Stimulated activated CD8-positive, alpha-beta memory T cell treated with anti-CD3 and anti-CD28 coated beads, Interleukin-7, amount 100 ng/mL, for 24 hours (primary cell): ENCODE data around the gene KCNE3.

ENCODE experiments used
- DNase-seq: peaks from one replicate; pipeline ENCODE4 v3.0.0-alpha.2; 2020; ENCODE audit warnings: low read depth

The KCNE3 gene, protein sequence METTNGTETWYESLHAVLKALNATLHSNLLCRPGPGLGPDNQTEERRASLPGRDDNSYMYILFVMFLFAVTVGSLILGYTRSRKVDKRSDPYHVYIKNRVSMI

DNA sequence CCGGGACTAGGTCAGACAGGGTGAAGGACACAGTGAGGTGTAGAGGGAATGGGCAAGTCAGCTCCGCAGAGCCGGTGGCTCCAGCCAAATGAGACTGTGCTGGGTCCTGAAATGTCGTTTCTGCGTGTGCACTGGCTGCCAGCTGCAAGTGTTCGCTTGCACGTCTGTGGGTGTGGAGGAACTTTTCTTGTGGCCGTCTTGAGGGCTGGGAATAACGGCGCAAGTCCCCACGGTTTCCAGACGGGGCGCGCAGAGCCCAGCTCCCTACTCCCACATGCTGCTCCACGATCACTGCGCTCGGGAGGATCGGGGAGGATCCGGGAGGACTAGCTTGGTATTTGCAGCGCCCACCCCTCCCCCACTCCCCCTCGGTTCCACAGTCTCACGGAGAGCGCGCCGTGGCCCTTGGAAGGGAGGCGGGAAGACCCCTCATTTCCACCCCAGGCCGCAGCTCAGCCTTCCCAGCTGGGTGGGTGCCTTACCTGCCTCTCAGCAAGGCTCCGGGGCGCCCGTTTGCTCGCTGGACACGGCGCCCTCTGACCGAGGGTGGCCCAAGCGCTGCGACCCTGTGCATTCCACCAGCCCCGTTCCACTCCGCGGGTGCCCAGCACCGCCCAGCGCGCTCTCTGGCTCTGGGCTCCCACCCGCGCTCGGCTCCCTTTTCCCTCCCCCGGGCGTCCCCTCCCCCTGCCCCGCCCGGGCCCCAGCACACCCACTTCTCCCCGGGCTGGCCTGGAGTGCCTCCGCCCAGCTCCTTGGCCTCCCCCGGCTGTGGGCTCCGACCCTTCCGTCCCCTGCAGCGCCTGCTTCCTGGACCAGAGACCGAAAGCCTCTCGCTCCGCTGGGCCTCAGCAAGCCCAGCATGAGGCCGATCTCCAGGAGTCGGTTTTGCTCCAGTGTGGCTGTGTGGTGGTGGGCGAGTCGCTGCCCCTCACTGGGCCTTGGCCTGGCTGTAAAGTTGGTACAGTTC, at the start of gene KCNE3:
Gene KCNE3 (minus strand): TSS at position 634 of the 970 bp plus-strand sequence. CDS start 9,986 bp downstream, outside the sequence.
- no peak for DNase-seq

DNA sequence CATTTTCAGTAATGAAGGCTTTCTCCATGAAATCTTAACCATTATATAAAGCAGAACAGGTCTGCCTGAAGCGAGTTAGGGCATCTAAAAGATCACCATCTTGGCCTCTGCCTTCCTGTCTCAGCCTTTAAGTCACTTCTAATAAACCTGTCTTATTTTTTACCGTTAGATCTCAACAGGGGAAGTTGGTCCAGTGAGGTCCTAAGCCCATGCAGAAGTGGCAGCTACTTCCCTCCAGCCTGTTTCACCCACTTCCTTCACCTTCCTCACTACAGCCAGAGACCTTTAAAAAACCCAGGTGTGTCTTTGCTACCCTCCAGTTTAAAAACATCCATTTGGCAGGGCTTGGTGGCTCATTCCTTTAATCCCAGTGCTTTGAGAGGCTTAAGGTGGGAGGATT, 40.2 kb upstream of the KCNE3 start:
- no peak for DNase-seq

DNA sequence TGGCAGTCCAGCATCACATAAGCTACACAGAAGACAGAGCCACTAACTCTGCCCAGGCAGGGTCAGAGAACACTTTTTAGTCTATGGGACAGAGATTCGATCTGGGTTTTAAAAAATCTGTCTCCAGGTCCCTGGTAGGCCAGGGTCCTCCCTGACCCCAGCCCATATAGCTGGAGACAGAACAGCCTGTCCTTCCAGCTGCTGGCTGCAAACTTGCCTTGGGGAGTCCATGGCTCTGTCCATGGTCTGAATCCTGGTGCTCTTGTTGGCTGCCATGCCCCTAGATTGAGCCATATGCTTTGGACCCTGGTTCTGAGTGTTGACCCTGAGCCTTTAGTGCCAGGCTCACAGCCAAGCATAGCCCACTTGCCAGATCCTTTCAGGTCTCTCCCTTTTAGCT, 39.5 kb upstream of the KCNE3 start:
- DNase-seq, result no peak

DNA sequence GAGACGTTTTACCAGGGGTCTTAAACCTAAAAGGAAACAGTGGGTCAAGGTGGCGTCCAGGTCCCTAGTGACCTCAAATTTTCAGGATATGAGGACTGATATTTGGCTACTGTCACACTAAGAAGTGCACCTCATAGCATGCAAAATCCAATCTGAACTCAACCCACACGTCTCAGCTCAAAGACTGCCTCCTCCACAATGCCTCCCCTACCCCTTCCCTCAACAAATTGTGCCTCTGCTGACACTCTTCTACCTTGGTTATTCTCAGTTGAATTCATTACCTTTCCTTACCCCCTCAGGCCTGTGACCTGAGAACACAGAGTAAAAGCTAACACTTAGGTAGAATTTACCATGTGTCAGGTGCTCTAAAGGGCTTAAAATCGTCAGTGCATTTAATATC, 38.6 kb upstream of the KCNE3 start:
- DNase-seq, result no peak

DNA sequence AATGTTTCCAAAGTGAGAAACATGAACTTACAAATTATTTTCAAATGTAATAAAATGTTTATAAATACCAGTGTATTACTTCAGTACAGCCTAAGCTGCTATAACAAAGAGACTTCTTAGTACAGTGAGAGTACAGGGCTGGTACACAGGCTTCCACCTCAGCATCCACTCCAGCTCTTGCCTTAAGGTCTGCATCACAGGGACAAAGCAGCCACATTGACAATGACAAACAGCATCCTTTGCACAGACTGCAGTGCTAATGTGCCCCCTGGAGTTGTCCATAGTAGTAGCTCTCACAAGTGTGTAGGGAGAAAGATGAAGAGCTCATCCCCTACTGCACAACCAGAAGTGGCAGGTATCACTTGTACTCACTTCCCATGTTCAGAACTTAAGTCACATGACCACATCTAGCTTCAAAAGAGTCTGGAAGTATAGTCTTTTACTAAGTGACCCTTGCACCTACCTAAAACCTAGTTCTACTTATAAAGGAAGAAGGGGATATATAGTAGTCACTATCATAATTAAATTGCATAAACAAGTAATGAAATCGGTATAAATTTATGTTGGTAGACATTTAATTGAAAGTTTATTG, 36.8 kb upstream of the KCNE3 start:
- no peak for DNase-seq

DNA sequence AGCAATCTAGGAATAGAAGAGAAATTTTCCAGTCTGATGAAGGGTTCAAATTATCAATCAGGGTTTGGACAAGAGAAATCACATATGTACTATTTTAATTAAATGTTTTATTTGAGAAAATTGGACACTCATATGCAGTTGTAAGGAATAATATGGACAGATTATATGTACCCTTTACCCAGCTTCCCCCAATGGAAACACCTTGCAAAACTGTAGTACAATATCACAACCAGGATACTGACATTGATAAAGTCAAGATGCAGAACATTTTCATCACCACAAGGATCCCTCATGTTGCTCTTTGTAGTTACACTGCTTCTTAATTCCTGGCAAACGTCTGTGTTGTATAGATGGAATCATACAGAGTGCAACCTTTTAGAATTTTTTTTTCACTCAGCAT, 27.6 kb upstream of the KCNE3 start:
- DNase-seq, result no peak

DNA sequence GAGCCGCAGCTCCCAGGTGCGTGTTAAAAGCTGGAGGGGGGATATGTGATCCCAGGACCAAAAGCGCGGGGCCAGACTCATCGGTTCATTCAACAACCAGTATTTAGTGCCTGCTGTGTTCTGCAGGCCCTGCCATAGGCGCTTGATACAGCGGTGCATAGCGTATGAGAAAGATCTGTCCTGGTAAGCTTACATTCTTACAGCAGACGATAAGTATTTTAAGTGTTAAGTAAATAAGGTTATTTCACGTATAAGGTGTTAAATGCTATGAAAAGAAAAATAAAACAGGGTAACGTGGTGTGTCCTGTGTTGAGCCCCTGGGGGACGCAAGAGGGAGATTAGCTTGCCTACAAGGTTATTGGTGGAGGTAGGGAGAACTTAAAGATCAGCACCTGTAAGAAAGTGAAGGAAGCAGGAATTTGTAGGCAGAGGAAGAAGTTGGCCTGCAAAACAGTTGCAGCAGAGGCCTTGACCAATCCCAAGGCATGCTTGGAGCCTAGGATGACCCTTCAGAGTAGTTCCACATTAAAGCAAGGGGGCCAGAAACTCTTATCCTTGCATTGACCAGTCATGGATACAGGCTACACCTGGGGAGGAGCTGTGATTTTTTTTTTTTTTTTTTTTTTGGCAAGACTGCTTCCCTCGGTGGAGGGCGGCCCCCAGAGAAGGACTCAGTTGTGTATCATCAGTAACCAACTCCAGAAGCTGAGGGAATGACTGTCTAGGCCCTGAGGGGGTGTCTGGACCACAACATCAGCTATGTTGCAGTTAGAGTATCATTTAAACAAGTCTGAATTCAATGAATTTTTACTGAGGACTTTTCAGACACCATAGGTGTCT, 26.7 kb upstream of the KCNE3 start:
- no peak for DNase-seq

DNA sequence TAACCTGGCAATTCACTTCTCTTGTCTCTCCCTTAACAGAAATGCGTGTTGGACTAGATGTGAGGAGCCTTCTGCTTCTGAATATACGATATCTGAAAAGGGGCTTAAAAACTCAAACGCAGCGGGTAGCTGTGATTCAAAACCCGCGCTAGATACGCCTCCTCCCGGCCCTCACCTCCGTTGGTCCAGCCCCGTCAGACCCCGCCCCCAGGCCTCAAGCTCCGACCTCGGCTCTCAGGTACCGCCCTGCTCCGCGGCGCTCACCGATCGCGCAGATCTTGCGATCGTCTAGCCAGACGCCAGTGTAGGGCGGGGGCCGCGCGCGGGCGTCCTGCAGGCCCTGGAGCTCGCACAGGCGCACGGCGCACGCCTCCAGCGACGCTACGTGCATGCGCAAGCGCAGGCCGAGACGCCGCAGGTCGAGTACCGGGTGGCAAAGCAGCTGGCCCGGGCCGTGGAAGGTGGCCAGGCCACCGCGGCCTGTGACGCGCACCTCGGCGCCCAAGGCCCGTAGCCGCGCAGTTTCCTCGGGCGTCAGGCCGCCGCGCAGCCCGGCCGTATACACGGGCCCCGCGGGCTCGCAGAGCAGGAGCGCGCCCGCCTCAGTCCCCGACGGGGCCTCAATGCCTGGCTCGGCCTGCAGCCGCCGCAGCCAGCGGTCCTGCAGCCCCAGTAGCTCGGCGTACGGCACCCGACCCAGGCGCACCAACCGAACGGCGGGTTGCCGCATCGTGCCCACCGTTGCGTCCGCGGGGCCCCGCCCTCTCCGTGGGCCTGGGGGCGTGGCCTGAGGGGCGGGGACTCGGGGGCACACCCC, 25.8 kb upstream of the KCNE3 start, which contains the start of gene LIPT2:
Gene LIPT2 (minus strand): TSS at position 751 of the 817 bp plus-strand sequence. CDS start 21 bp downstream, at position 730.
- DNase-seq, result peak; percentile 94

DNA sequence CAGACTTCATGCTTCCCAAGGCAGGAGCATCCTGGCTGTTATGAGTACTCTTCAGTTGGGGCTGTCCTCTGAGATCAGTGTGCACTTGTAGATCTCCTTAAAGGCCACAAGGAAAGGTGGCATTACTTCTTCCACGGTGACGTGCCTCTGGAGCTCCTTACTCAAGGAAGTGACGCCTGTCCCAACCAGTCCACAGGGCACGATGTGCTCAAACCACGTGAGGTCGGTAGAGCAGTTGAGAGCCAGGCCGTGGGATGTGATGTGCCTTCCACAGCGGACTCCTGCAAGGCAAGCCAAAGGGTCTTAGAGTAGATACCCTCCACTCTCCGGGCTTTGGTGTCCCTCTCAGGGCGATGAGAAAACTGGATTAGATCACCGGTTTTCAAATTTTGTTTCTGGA, 24.7 kb upstream of the KCNE3 start:
- no peak for DNase-seq

DNA sequence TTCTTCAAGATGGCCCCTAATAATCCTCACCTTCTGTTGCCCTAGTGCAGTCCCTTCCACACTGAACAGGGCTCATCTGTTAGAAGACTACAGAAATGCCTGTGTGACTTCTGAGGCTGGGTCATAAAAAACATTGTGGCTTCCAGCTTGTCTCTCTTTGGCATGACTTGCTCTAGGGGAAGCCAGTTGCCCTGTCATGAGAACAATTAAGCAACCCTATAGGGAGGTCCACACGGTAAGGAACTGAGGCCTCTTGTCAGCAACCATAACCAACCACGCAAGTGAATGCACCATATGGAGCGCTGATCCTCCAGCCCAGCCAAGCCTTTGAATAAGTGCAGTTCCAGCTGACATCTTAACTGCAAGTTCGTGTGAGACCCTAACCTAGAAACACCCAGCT, 23.6 kb upstream of the KCNE3 start:
- no peak for DNase-seq

DNA sequence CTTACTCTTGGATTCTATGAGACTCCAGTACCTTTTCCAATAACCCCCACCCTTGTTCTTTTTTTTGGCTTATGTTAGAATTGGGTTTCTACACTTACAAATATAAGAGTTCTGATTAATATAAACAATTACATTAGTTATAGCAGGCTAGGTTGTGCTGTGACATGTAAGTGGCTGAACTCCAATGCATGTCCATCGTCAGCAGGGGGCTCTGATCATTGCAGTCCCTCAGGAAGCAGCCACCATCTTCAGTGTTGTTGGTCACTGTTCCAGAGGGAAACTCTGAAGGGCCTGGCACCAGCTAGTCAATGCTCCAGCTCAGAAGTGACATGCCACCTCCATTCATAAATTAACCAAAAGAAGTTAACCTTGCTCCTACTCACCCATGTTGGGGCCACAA, 20.5 kb upstream of the KCNE3 start:
- no peak for DNase-seq

DNA sequence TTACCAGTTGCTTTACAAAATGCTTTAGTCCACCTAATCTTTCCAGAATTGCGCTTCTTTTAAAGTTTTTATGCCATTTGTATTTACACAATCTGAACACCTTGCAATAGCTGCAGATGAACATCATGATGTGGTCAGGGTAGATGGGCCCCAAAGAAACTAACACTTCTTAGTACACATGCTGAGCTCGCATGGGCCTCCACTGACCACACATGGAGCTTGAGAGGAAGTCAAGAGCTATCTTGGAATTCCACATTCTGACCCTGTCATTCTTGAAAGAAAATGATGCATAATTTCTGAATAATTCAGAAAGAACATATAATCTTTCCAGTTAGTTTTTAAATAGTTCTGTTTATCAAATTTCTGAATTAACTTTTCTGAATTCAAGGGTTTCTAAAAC, 18.5 kb upstream of the KCNE3 start:
- DNase-seq, result no peak

DNA sequence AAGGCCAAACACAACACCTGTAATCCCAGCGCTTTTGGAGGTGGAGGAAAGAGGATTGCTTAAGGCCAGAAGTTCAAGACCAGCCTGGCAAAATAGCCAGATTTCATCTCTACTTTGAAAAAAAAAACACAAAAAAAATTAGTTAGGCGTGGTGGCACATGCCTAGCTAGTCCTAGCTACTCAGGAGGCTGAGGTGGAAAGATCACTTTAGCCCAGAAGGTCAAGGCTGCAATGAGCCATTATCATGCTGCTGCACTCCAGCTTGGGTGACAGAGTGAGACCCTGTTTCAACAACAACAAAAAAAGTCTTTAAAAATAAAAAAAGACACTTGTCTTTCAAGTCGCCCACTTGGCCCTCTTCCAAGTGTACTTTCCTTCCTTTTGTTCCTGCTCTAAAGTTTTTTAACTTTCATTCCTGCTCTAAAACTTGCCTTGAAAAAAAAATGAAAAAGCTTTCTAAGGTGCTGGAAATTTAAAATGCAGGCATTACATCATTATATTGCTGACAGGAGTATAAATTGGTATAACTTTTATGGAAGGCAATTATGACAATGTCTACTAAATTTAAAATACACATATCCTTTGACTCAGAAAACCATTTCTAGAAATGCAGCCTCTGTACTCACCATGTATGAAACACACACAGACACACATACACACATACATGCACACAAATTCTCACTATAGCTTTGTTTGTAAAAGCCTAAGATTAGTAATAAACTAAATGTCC, 13.5 kb upstream of the KCNE3 start:
- no peak for DNase-seq

DNA sequence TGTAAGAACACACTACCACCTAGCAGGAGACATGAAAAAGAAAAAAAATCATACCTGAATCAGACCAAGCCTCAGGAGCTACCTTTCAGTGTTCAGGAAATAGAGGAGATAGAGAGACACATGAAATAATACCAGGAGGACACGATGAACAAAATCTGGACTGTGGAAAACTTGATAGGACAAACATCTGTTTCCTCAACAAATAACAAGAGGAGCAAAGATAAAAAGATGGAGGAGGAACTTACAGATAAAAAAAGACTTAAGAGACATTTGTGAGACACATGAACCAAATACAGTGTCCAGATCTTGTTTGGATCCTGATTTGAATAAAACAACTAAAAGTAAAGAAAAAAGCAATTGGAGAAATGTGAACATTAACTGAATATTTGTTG, 12.4 kb upstream of the KCNE3 start:
- DNase-seq, result no peak

DNA sequence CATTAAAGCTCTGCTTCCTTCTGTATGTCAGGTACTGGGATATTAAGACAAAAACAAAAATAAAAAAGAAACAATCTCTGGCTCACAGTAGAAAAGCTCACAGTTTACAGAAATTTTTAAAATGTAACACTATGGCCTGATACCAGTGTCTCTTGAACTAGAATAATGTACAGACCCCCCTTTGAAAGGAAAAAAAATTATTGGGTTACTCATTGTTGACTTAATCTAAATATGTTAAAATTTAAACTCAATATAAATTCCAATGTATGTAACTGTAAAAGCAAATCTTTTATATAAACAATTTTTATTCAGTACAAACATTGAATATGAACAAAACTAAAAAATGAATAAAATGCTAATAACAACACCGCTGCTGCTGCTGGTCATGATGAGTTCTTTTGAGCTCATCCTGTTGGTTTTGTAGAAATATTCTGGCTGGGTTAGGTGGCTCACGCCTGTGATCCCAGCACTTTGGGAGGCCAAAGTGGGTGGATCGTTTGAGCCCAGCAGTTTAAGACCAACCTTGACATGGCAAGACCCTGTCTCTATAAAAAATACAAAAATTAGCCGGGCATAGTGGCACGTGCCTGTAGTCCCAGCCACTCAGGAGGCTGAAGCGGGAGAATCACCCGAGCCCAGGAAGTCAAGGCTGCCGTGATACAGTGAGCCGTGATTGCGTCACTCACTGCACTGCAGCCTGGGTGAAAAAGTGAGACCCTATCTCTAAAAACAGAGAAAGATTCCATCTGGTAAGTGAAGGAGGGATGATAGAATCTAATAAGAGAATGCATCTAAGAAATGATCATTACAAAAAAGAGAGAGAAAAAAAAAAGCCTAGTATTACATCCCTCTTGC, 11.8 kb upstream of the KCNE3 start:
- DNase-seq, result no peak

DNA sequence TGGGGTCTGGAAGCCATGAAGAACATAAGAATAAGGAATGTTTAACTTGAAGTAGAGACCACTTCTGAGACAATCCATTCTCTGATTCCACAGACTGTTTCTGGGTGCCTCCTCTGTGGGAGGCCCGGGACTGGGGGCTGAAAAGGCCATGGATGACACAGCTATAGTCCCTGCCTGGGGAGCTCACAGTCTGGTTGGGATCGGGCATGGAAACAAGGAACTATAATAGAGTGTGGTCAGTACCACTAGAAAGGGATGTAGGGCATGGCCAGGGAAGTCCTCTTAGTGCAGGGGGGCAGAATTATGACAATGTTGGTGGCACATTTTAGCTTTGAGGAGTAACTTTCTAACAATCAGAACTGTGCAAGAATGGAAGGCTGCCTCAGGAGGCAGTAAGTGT, 9.2 kb upstream of the KCNE3 start:
- no peak for DNase-seq

DNA sequence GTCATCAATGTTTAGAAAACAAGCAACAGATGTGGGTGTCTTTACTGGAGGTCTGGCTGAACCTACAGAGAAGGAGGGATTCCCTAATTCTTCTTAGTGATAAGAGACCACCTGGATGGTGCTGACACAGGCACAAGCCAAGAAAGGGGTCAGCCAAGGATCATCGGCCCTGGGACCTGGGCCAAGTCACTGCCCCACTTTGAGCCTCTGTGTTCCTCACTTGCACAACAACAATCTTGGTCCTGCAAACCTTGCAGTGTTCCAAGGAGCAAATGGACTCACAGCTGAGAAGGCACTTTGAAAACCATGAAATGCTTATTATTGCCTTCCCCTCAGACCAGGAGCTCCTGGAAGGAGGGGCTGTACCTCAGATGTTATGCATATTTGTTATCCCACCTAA, 7.0 kb upstream of the KCNE3 start:
- no peak for DNase-seq

DNA sequence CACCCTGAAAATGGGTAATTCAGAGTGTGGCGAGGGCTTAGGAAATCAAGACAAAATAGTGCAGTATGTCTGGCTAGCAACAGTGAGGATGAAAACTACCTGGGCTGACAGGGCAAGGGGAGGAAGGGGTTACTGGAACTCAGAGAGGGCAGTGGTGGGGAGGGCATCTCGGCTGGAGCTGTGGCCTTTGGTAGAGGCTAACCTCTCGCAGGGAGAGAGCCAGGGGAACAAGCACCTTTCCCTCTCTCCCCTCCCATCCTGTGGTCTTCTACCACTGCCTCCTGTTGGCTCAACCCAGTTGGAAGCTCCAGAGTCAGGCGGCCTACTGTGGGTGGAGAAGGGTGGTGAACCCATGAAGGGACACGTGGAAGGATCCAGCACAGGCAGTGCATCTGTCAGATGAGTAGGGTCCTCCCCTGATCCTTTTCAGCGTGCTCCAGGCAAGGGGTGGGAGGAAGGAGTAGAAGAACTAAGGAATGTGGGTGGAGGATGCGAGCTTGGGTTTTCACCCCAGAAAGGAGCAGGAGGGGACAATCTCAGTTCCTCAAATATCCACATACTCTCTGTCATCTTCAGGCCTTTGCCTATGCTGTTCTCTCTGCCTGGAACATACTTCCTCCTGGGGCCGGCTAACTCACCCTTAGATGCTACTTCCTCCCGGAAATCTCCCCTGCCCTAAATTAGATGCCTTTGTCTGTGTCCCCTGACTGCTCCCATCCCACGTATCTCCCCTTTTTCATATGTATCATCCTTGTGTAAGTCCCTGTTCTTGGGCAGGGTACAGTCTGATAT, 6.2 kb upstream of the KCNE3 start:
- DNase-seq, result no peak
